GM21526 (cell line): ENCODE measurements around the gene SLC8A1.

Source experiments
- ATAC-seq: cut with Tn5 transposase; IDR thresholded peaks from one replicate; pipeline ENCODE4 v1.9.1; 2021; ENCODE audit warnings: moderate library complexity; ENCODE audit not compliant: unreplicated experiment, low FRiP score

The SLC8A1 gene

GRCh38 chr2:40213071-40213470 is 238.8 kb downstream of the SLC8A1 start:
- ATAC-seq, result no peak

GRCh38 chr2:40210968-40211353 is 240.9 kb downstream of the SLC8A1 start:
- ATAC-seq, result no peak

GRCh38 chr2:40210344-40210967 is 241.4 kb downstream of the SLC8A1 start:
- no peak for ATAC-seq

GRCh38 chr2:40209761-40210160 is 242.1 kb downstream of the SLC8A1 start:
- no peak for ATAC-seq

- no peak for ATAC-seq
Measured at GRCh38 chr2:40208463-40208862, 243.4 kb downstream of the SLC8A1 start.

- ATAC-seq, result no peak
Measured at GRCh38 chr2:40204268-40204667, 247.6 kb downstream of the SLC8A1 start.

- ATAC-seq, result no peak
Measured at GRCh38 chr2:40202798-40203400, 249.0 kb downstream of the SLC8A1 start.

- ATAC-seq, result no peak
Measured at GRCh38 chr2:40201425-40201824, 250.5 kb downstream of the SLC8A1 start.

GRCh38 chr2:40200366-40200915 is 251.4 kb downstream of the SLC8A1 start:
- ATAC-seq, result no peak

GRCh38 chr2:40199771-40200170 is 252.1 kb downstream of the SLC8A1 start:
- ATAC-seq, result no peak

- ATAC-seq, result no peak
Measured at GRCh38 chr2:40197121-40197520, 254.8 kb downstream of the SLC8A1 start.

GRCh38 chr2:40193670-40194026 is 258.2 kb downstream of the SLC8A1 start:
- ATAC-seq, result no peak

- ATAC-seq, result no peak
Measured at GRCh38 chr2:40192864-40193669, 258.8 kb downstream of the SLC8A1 start.

GRCh38 chr2:40190457-40190856 is 261.4 kb downstream of the SLC8A1 start:
- no peak for ATAC-seq

GRCh38 chr2:40189881-40190280 is 262.0 kb downstream of the SLC8A1 start:
- no peak for ATAC-seq

- ATAC-seq, result no peak
Measured at GRCh38 chr2:40187054-40187453, 264.8 kb downstream of the SLC8A1 start.

GRCh38 chr2:40184551-40184950 is 267.3 kb downstream of the SLC8A1 start:
- ATAC-seq, result no peak

GRCh38 chr2:40181855-40182254 is 270.0 kb downstream of the SLC8A1 start:
- no peak for ATAC-seq

- no peak for ATAC-seq
Measured at GRCh38 chr2:40179801-40180200, 272.1 kb downstream of the SLC8A1 start.

GRCh38 chr2:40178971-40179370 is 272.9 kb downstream of the SLC8A1 start:
- ATAC-seq, result peak; percentile 94

- ATAC-seq, result no peak
Measured at GRCh38 chr2:40178171-40178778, 273.6 kb downstream of the SLC8A1 start.
